Neuronal stem cell (in vitro differentiated cells): ENCODE data around the gene ST6GALNAC3.

Experiments used
- DNase-seq: peaks from one replicate; pipeline ENCODE4 v3.0.0-alpha.2; 2013; ENCODE audit warnings: low spot score
- H2AFZ ChIP-seq: one replicate; pipeline ENCODE4 v1.6.1; 2013; ENCODE audit warnings: mild to moderate bottlenecking, low read length, inconsistent platforms
- H2AK5ac ChIP-seq: 2 replicates; pipeline ENCODE4 v1.6.1; 2013; ENCODE audit warnings: low read depth, mild to moderate bottlenecking, inconsistent platforms, low read length, moderate library complexity, mixed read lengths
- H2BK120ac ChIP-seq: 2 replicates; pipeline ENCODE4 v1.6.1; 2013; ENCODE audit warnings: low read depth, mild to moderate bottlenecking, inconsistent platforms, low read length, moderate library complexity, mixed read lengths
- H2BK12ac ChIP-seq: one replicate; pipeline ENCODE4 v1.6.1; 2013; ENCODE audit warnings: low read length, inconsistent platforms
- H2BK15ac ChIP-seq: 2 replicates; pipeline ENCODE4 v1.6.1; 2013; ENCODE audit warnings: mild to moderate bottlenecking, low read length, inconsistent platforms, mixed read lengths
- H2BK5ac ChIP-seq: one replicate; pipeline ENCODE4 v1.6.1; 2013; ENCODE audit warnings: inconsistent platforms, mild to moderate bottlenecking, low read length, moderate library complexity
- H3K14ac ChIP-seq: one replicate; pipeline ENCODE4 v1.6.1; 2013; ENCODE audit warnings: low read length, inconsistent platforms
- H3K18ac ChIP-seq: 2 replicates; pipeline ENCODE4 v1.6.1; 2013; ENCODE audit warnings: low read length, inconsistent platforms
- H3K23ac ChIP-seq: 2 replicates; pipeline ENCODE4 v1.6.1; 2013; ENCODE audit warnings: low read depth, mild to moderate bottlenecking, mixed read lengths, low read length, inconsistent platforms; ENCODE audit not compliant: poor library complexity
- H3K27ac ChIP-seq: replicated peaks from 3 replicates; pipeline ENCODE4 v1.5.1; 2013; ENCODE audit warnings: low read length, inconsistent platforms
- H3K27me3 ChIP-seq, 3 experiments: 2 replicates each; pipeline ENCODE4 v1.6.1; 2013; ENCODE audit warnings: low read length in 3 of 3, mild to moderate bottlenecking in 2 of 3, inconsistent platforms in 1 of 3, low read depth in 1 of 3, mixed read lengths in 1 of 3, moderate library complexity in 1 of 3; ENCODE audit not compliant: control insufficient read depth in 3 of 3, insufficient read depth in 3 of 3
- H3K36me3 ChIP-seq, 2 donors: replicated peaks in 1 of 2; 2 replicates each; pipeline ENCODE4 v1.6.1; 2013; ENCODE audit warnings: low read length in 2 of 2; ENCODE audit not compliant: control insufficient read depth in 2 of 2, insufficient read depth in 2 of 2
- H3K4ac ChIP-seq: 2 replicates; pipeline ENCODE4 v1.6.1; 2013; ENCODE audit warnings: inconsistent platforms, mild to moderate bottlenecking, low read length, moderate library complexity
- H3K4me1 ChIP-seq, 2 donors: 1 replicate in 1 of 2; 2 replicates in 1 of 2; pipeline ENCODE4 v1.6.1; 2013; ENCODE audit warnings: low read length in 2 of 2, low read depth in 1 of 2; ENCODE audit not compliant: control insufficient read depth in 2 of 2, insufficient read depth in 1 of 2
- H3K4me2 ChIP-seq: one replicate; pipeline ENCODE4 v1.6.1; 2013; ENCODE audit warnings: mild to moderate bottlenecking, low read length, inconsistent platforms; ENCODE audit not compliant: insufficient read depth, poor library complexity, severe bottlenecking
- H3K4me3 ChIP-seq, 2 donors: 2 replicates each; pipeline ENCODE4 v1.5.1; 2013; ENCODE audit warnings: low read length in 2 of 2, mild to moderate bottlenecking in 2 of 2, inconsistent platforms in 1 of 2, moderate library complexity in 1 of 2
- H3K79me1 ChIP-seq: one replicate; pipeline ENCODE4 v1.6.1; 2013; ENCODE audit warnings: low read depth, mild to moderate bottlenecking, inconsistent platforms, low read length, moderate library complexity
- H3K9ac ChIP-seq: one replicate; pipeline ENCODE4 v1.6.1; 2013; ENCODE audit warnings: mild to moderate bottlenecking, low read depth, low read length, inconsistent platforms; ENCODE audit not compliant: poor library complexity
- H3K9me3 ChIP-seq, 2 donors: replicated peaks in 1 of 2; 2 replicates each; pipeline versions ENCODE3 to v1.6.1; 2013; ENCODE audit warnings: low read length in 2 of 2, mild to moderate bottlenecking in 2 of 2, inconsistent platforms in 1 of 2, low read depth in 1 of 2, mixed read lengths in 1 of 2, moderate library complexity in 1 of 2; ENCODE audit not compliant: control insufficient read depth in 2 of 2, insufficient read depth in 1 of 2
- H4K8ac ChIP-seq: one replicate; pipeline ENCODE4 v1.6.1; 2013; ENCODE audit warnings: low read depth, mild to moderate bottlenecking, inconsistent platforms, low read length, moderate library complexity
- H4K91ac ChIP-seq: one replicate; pipeline ENCODE4 v1.6.1; 2013; ENCODE audit warnings: low read length, low read depth, mild to moderate bottlenecking, inconsistent platforms; ENCODE audit not compliant: poor library complexity
- WGBS, 2 donors: extraction: QIAGEN DNeasy Blood & Tissue Kit; methylation state at CpG; one replicate each; pipeline ENCODE4 v1.1.7; 2013; ENCODE audit warnings: missing lambda C conversion rate in 2 of 2, mixed read lengths in 1 of 2; ENCODE audit not compliant: insufficient read length in 2 of 2, insufficient replicate concordance in 1 of 2; ENCODE audit errors: extremely low coverage in 2 of 2; 5-methylcytosine and 5-hydroxymethylcytosine counted together

The ST6GALNAC3 gene

DNA sequence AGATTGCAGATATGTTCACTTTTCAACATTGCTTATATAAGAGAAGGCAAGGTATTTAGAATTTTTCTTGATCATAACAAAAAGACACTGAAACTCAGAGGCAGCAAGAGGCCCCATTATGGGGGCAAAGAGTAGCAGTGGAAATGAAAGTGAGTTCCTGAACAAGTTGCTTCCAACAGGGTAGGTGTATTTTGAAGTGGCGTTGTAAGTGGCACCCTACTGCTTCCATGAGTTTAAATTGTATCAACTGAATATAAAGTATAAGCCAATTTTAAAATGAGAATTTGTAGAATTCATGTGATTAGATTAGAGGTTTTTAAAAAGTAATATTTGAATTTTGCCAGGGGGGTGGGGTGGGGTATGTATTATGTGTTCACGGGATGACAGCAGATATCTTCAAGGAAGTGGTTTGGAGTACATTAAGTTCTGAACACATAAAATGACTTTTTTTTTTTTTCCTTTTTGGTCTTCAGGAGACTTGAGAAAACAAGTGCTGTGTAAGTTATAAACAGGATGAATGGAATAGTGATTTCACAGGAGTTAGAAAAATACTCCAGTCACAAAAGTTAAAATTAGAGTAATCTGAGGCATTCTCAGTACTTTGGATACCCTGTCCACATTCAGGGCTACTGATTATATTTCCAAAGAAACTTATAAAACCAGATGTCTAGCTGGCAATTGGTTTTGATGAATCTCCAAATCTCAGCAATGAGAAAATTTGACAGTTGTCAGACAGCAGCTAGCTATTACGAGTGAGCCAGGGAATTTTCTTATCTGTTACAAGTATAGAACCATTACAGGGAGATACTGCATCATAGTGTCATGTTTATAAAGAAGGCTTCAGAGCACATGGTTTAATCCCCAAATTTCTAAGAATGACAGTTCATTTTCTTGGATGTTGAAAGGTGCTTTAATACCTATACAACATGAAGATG, 182.0 kb downstream of the ST6GALNAC3 start:
- Histone ChIP-seq H3K4me1 (peaks cover 10 to 13% of the 10 kb centered on the region in 2 donors), H3K4me3 (no peak overlapping the region), H4K91ac (no peak overlapping the region), H3K27ac (no peak overlapping the region), H3K9ac (no peak overlapping the region), H3K27me3 (no peaks in the 10 kb centered on the region), H2BK15ac (no peak overlapping the region), H2BK120ac (no peak overlapping the region), H3K14ac (no peak overlapping the region), H2BK5ac (no peak overlapping the region), H2AFZ (no peak overlapping the region), H3K36me3 (no peaks in the 10 kb centered on the region), H2AK5ac (no peak overlapping the region), H2BK12ac (no peak overlapping the region), H3K23ac (no peak overlapping the region), H4K8ac (no peak overlapping the region), H3K79me1 (no peaks in the 10 kb centered on the region), H3K4me2 (no peak overlapping the region), H3K9me3 (no peaks in the 10 kb centered on the region), H3K18ac (no peak overlapping the region), H3K4ac (no peak overlapping the region)
- no peak for DNase-seq
- 100% methylated on average over 1 of the region's 3 CpGs; no CpG with 5 or more reads in 1 of the 2 donors for WGBS, 2 donors

DNA sequence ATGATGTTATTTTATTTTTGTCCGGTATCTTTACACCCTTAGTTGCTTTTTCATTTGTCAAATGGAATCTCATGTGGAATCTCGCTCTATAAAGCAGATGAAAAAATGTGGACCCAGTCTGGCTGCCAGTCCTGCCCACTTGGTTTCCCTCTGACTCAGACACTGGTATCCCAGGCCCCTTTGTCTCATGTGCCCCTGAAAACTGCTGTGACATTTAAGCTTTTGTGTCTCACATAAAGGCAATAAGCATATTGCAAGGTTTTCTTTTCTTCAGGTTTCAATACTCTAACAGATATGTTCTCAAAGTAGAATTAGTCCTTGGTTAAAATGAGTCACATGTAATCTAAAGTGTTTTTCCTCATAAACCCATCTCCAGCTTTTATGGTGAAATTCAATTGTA, 183.3 kb downstream of the ST6GALNAC3 start:
- Histone ChIP-seq H2BK120ac (no peak overlapping the region), H3K18ac (no peak overlapping the region), H3K79me1 (no peaks in the 10 kb centered on the region), H3K4me1 (peaks cover 10 to 13% of the 10 kb centered on the region in 2 donors), H2BK15ac (no peak overlapping the region), H4K8ac (no peak overlapping the region), H2AK5ac (no peak overlapping the region), H3K27me3 (no peaks in the 10 kb centered on the region), H3K4ac (no peak overlapping the region), H3K14ac (no peak overlapping the region), H3K36me3 (no peaks in the 10 kb centered on the region), H3K9me3 (no peaks in the 10 kb centered on the region), H3K4me2 (no peak overlapping the region), H2BK5ac (no peak overlapping the region), H4K91ac (no peak overlapping the region), H3K9ac (no peak overlapping the region), H3K4me3 (no peak overlapping the region), H3K23ac (no peak overlapping the region), H2AFZ (no peak overlapping the region), H3K27ac (no peak overlapping the region), H2BK12ac (no peak overlapping the region)
- no CpG with 5 or more reads among the region's 2 CpGs for WGBS, 2 donors
- DNase-seq, result no peak

DNA sequence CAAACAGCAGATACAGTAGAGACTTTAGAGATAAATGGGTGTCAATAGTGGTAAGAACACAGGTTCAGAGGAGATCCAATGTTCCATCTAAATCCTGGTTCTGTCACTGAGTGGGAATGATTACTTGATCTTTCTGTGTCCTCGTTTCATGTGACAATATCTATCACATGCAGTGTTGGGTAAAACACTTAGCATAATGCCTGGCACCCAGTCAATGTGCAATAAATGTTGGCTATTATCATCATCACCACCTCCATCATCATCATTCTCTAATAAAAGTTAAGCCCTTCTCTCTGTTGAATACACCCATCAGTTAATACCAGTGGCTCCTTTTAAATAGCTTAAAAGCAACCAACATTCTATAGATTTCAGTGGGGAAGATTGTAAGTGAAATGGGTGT, 184.7 kb downstream of the ST6GALNAC3 start:
- WGBS, 2 donors, result no CpG with 5 or more reads among the region's 1 CpG
- H2BK12ac ChIP-seq, result no peak overlapping the region

DNA sequence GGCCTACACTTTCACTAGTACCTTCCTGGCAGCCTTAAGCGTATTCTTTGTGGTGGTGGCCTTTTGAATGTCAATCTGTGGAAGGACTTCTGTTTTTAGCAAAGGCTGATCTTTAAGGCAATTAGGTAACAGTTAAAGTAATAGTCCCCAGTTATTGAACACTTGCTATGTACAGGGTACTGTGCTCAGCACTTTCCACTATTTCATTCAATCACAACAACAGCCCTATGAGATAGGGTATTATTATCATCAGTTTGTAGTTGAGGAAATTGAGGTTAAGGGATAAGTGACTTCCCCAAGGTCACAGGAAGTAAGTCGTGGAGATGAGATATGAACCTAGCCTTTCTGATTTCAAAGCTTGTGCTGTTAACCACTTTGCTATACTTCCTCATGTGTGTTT, 185.7 kb downstream of the ST6GALNAC3 start:
- no CpG with 5 or more reads among the region's 2 CpGs for WGBS, 2 donors
- no peaks in the 10 kb centered on the region for H3K79me1 ChIP-seq
- H3K27ac ChIP-seq, result no peak overlapping the region
- no peak overlapping the region for H2BK12ac ChIP-seq
- no peak overlapping the region for H3K4me3 ChIP-seq
- H3K18ac ChIP-seq, result no peak overlapping the region
- H3K9me3 ChIP-seq, result no peaks in the 10 kb centered on the region
- peaks cover 2 to 13% of the 10 kb centered on the region in 2 donors for H3K4me1 ChIP-seq
- H3K14ac ChIP-seq, result no peak overlapping the region
- H3K9ac ChIP-seq, result no peak overlapping the region
- no peak overlapping the region for H4K91ac ChIP-seq
- H2BK15ac ChIP-seq, result no peak overlapping the region
- H3K4ac ChIP-seq, result no peak overlapping the region
- DNase-seq, result no peak
- no peak overlapping the region for H4K8ac ChIP-seq
- no peak overlapping the region for H3K23ac ChIP-seq
- no peaks in the 10 kb centered on the region for H3K36me3 ChIP-seq
- no peak overlapping the region for H2AFZ ChIP-seq
- H2BK120ac ChIP-seq, result no peak overlapping the region
- H2AK5ac ChIP-seq, result no peak overlapping the region
- H3K27me3 ChIP-seq, result no peaks in the 10 kb centered on the region
- no peak overlapping the region for H2BK5ac ChIP-seq
- H3K4me2 ChIP-seq, result no peak overlapping the region

More for the DNA sequence above, 184.7 kb downstream of the ST6GALNAC3 start:
- Histone ChIP-seq H3K79me1 (no peaks in the 10 kb centered on the region), H3K18ac (no peak overlapping the region), H3K9ac (no peak overlapping the region), H3K27ac (no peak overlapping the region), H3K36me3 (no peaks in the 10 kb centered on the region), H2BK120ac (no peak overlapping the region), H2BK15ac (no peak overlapping the region), H3K14ac (no peak overlapping the region), H3K4me2 (no peak overlapping the region), H3K23ac (no peak overlapping the region), H4K8ac (no peak overlapping the region), H4K91ac (no peak overlapping the region), H2AFZ (no peak overlapping the region), H2BK5ac (no peak overlapping the region), H3K4me3 (no peak overlapping the region), H3K27me3 (no peaks in the 10 kb centered on the region), H3K4ac (no peak overlapping the region), H2AK5ac (no peak overlapping the region), H3K9me3 (no peaks in the 10 kb centered on the region), H3K4me1 (peaks cover 5 to 13% of the 10 kb centered on the region in 2 donors)
- DNase-seq, result no peak
